SK-N-MC (cell line): ENCODE results near the gene BTRC.

Source experiments
- EZH2 ChIP-seq: fragments of 200-600 bp; sonication (generic); IDR thresholded peaks from one replicate; pipeline ENCODE4 v1.6.1; 2017; ENCODE audit warnings: antibody characterized with exemption
- FOXP2 ChIP-seq: optimal IDR thresholded peaks from 2 replicates; pipeline ENCODE3; 2011; ENCODE audit warnings: mild to moderate bottlenecking, moderate library complexity; ENCODE audit not compliant: insufficient read depth; ENCODE audit errors: extremely low read length, control extremely low read depth
- POLR2AphosphoS5 ChIP-seq: IDR thresholded peaks from 2 replicates; pipeline ENCODE4 v1.6.1; 2012; ENCODE audit warnings: mild to moderate bottlenecking, low read depth, low read length, borderline replicate concordance

DNA sequence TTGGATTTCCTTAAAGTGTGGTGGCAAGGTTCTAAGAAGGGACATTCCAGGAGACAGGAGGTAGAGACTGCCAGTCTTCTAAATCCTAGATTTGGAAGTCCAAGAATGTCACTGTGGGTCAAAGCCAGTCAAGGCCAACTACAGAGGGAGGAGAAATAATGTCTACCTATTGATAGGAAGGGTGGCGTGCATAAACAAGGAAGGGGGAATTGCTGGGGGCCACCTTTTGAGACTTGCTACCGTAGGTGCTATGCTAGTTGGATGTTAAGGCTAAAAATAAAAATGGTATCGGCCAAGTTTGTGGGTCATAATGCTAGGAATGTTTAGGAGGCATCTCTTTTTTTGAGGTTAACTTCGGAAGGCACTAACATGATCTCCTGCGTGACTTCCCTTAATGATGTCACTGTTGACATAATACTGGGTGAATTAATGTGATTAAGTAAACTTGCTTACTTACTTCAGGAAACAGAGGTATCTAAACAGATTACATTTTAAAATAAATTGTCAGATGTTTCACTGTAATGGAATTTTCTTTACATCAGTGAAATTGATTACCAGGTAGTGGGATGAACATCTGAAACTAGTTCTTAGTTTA, 4.8 kb downstream of the BTRC start:
- no peak for TF ChIP-seq POLR2AphosphoS5
- no peak for TF ChIP-seq EZH2
- TF ChIP-seq FOXP2, result no peak
